Activated CD4-positive, alpha-beta T cell treated with anti-CD3 and anti-CD28 coated beads, Interleukin-2, amount 50 U/mL, for 4 hours (primary cell): ENCODE measurements around the gene GBP5.
A peak's percentile ranks its signal among the peaks of the same experiment; 100 is the strongest.
"Not testable (repeated sequence)": the region's sequence is repeated elsewhere in the genome, so short reads cannot be mapped to it uniquely, and the experiment has no call there.

Experiments used
- DNase-seq, 2 experiments: peaks; one replicate each; pipeline ENCODE4 v3.0.0-alpha.2; 2020

GBP5 gene, protein sequence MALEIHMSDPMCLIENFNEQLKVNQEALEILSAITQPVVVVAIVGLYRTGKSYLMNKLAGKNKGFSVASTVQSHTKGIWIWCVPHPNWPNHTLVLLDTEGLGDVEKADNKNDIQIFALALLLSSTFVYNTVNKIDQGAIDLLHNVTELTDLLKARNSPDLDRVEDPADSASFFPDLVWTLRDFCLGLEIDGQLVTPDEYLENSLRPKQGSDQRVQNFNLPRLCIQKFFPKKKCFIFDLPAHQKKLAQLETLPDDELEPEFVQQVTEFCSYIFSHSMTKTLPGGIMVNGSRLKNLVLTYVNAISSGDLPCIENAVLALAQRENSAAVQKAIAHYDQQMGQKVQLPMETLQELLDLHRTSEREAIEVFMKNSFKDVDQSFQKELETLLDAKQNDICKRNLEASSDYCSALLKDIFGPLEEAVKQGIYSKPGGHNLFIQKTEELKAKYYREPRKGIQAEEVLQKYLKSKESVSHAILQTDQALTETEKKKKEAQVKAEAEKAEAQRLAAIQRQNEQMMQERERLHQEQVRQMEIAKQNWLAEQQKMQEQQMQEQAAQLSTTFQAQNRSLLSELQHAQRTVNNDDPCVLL

DNA sequence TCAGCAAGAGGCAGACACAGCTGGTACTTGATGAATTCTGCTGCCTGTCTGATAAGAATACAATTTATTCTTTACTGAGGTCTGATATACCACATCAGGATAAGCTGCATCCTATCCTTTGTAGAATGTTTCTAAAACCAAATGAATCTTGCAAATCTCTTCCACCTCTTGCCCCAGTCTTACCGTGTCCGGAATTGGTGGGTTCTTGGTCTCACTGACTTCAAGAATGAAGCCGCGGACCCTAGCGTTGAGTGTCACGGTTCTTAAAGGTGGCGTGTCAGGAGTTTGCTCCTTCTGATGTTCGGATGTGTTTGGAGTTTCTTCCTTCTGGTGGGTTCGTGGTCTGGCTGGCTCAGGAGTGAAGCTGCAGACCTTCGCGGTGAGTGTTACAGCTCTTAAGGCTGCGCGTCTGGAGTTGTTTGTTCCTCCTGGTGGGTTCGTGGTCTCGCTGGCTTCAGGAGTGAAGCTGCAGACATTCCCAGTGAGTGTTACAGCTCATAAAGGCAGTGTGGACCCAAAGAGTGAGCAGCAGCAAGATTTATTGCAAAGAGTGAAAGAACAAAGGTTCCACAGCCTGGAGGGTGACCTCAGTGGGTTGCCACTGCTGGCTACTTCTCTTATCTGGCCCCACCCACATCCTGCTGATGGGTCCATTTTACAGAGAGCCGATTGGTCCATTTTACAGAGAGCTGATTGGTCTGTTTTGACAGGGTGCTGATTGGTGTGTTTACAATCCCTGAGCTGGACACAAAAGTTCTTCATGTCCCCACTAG lies at the start of gene GBP5:
Gene GBP5, minus strand, starts transcription at position 592 of the 773 bp plus-strand sequence. CDS start 3,305 bp downstream, outside the sequence.
- DNase-seq, result peak; percentile 57 to 60

DNA sequence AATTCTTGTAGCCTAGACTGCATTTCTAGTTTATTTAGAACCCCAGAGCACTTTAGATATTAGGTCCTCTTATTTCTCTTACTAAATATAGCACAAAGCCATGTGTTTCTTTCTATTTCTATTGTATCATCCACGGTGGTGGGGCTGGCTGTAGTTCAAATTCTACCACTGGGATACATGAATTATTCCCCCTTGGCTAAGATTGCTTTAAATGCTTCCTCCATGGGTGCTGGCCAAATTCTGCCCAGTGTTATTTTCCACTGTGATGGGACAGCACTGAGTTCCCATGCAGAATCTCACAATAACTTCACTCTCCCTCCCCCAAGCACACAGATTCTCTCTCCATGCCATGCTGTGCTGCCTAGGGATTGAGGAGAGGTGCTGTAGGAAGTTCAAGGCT lies 49.7 kb upstream of the GBP5 start:
- no peak for DNase-seq

DNA sequence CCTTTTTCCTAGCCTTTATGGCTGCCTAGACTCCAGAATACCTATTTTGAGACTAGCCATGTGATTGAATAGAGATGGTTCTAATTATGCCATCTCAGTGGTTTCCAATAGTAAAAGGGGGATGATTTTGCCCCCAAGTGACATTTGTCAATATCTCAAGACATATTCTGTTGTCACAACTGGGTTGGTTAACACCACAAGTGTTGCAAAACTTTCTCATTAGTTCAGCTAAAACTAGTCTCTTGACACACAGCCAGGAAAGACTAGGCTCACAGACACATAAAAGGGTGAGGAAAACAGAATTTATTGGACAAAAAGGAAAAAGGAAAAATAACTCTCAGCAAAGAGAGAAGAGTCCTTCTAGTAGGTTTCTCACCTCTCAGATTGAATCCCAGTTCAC lies 39.9 kb upstream of the GBP5 start:
- no peak for DNase-seq

DNA sequence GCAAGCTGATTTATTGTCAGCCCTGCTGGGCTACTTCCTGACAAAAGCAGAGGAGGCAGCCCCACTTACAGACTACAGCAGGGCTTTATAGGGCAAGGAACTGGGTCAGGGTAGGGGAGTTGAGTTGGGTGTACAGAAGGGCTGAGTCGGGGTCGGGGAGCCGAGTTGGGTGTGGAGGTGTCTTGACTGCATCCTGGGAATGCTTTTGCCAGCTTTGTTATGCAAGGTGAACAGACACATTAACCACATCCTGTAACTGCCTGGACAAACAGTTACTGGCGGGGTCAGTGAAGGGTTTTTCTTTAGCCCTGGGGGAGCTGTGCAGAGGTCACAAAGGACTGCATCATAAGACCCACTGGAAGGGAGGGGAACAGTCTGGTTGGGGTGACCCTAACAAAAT lies 39.1 kb upstream of the GBP5 start:
- no peak for DNase-seq

DNA sequence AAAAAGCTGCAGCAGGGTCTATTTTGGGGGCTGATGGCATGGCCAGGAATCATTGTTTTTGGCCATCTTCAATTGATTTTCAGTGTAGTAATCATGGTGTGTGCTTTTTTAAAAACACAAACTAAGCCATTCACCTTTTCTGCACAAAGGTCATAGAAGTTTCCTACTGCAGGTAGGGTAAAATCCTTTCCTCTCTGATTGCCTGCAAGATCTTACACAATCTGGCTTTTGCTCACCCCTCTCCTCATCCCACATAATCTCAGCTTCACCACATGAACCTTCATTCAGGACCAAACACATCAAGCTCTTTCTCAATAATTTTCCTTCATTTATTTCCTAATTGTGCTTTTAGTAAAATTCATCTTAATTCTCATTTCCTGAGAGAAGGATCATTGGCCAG lies 38.3 kb upstream of the GBP5 start:
- DNase-seq, result no peak

DNA sequence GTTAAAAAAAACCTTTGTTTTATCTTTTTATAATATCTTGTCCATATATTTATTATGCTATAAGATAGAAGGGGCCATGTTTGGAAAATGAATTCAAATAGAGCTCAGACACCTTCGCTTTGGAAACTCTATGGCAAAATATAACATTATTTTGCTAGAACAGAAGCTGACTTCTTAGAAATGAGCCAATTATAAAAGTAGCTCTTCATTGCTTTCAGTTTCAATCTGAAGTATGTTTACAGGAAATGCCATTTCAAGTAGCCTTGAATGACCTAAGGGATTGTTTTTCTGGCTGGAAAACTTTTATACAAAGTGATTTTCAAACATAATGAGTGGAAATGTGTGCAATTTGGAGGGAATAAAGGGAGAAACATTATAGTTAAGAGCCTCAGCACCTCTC lies 37.8 kb upstream of the GBP5 start:
- no peak for DNase-seq

DNA sequence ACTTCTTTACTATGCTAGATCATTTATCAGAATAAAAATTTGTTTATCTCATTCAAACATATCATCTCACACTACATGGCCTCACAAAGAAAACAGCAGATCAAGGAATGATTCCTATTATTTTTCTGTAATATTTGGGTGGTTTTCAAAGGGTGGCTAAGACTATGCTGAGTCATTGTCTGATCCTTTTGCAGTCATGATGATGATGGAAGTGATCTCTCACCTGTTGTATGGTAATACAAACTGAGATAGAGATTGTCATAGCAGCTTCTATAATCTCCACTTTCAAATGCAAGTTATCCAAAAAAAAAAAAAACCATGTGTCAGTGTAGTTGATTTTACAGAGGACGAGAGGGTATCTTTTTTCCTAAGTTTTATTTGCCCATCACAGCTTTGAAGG lies 37.2 kb upstream of the GBP5 start:
- no peak for DNase-seq

DNA sequence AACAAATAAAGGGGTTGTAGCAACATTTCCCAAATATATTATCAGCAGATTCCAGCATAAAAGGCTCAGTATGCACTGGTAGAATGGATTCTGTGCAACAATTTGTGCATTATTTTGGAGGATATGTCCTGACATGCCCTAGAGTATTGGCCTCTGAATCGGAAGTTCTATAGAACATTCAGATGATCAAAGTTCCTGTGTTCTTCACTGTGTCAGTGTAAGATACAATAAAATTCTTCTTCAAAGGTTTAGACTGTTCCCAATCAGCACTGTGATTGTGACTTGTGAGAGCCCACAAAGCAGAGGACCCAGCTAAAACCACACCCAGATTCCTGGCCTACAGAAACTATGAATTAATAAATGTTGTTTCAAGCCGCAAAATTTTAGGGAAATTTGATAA lies 33.6 kb upstream of the GBP5 start:
- no peak for DNase-seq

DNA sequence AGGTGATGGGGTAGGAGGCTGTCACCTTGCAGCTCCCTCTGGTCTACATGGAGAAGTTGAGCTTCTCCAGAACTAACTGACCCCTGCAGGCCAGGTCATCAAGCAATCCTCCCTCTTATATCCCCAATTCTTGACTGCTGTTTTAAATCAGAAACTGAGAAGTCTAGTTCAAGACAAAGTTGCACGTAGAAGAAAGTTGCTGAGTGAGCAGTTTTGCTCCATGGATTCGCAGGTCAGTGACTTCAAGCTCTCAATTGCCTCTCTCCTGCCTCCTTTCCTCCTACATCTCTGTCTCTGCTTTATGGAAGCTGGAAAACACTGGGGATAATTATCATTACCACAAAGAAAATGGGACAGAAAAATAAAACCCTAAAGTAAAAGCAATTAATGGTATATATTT lies 32.8 kb upstream of the GBP5 start:
- no peak for DNase-seq

DNA sequence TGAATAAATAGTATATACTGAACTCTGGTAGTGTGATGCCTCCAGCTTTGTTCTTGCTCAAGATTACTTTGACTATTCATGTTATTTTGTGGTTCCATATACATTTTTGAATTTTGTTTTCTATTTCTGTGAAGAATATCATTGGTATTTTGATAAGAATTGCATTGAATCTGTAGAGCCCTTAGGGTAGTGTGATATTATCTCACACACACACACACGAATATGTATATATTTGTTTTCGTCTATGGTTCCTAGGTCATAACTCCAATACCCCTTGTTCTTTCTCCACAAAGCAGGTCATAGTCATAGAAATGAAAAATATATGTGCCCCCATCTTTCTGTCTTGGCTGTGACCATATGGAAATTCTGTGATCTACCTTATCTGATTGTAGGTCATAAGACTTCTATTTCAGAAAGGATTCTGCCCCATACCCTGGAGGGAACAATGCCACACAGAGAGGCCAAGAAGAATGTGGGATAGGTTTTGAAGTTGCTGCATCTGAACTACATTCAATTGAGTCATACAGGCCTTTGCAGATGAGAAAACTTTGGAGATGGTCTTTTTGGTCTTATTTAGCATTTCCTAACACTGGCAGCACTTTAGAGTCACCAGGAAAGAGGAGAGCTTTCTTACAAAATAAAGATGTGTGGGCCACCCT lies 32.0 kb upstream of the GBP5 start:
- no peak for DNase-seq

DNA sequence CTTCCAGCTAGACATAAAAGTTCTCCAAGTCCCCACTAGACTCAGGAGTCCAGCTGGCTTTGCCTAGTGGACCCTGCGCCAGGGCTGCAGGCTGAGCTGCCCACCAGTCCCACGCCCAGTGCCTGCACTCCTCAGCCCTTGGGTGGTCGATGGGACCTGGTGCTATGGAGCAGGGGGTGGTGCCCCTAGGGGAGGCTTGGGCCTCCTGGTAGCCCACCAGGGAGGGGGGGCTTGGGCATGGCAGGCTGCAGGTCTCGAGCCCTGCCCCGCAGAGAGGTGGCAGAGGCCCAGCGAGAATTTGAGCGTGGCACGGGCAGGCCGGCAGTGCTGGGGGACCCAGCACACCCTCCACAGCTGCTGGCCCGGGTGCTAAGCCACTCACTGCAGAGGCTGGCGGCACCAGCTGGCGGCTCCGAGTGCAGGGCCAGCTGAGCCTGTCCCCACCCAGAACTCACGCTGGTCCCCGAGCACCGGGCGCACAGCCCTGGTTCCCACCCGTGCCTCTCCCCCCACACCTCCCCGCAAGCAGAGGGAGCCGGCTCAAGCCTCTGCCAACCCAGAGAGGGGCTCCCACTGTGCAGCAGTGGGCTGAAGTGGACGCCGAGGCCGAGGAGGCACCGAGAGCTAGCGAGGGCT lies 30.2 kb upstream of the GBP5 start:
- DNase-seq, result no peak

DNA sequence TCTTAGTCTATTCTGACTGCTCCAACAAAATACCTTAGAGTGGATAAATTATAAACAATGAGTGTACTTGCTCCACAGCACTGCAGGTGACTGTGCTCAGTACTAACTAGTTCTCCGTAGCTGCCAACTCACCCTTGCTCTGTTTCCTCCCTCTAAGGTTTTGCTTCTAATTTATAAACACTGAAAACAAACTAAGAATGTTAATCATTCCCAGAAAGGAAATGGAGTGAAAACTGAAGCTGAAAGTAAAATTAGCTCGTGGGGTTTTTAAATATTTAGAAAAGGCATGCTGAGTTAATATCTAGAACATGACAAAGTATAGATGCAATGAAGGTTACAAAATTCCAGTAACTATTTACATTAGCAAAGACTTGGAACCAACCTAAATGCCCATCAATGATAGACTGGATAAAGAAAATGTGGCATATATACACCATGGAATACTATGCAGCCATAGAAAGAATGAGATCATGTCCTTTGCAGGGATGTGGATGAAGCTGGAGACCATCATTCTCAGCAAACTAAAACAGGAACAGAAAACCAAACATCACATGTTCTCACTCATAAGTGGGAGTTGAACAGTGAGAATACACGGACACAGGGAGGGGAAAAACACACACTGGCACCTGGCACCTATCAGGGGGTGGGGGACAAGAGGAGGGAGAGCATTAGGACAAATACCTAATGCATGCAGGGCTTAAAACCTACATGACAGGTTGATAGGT lies 27.2 kb upstream of the GBP5 start:
- not testable (repeated sequence) for DNase-seq

DNA sequence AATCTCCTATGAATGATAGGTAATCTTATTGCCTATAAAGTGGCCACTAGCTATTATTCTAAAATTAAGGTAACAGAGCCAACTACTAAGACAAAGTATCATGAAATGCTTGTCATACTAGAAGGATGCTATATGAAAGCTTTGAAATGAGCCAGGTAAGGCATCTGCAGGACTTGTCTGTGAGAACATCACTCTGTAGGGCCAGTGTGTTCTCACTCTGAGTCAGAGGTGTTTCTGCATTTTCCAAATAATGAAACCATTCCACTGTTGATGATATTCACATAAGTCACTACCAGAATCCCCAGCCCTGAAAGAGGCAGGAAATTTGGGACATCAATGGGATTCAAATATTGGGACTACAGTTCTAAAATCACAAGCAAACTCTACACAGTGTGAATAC lies 25.8 kb upstream of the GBP5 start:
- DNase-seq, result no peak

DNA sequence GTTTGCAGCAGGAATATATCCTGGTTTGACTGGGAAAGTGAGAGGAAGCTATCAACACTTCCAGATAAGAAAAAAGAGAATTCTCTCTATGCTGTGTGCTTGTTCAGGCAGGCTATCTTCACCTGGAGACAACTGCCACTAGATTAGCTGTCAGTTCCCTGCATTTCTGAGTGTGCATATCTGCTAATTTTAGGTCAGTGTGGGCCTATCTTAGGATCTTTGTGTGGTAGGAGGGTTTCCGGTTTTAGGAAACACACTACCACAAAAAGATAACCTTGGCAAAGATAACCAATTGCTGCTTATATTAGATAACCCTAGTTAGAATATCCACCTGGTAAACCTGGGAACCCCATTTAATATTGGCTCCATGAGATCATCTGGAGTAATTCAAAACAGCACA lies 22.5 kb upstream of the GBP5 start:
- DNase-seq, result no peak

DNA sequence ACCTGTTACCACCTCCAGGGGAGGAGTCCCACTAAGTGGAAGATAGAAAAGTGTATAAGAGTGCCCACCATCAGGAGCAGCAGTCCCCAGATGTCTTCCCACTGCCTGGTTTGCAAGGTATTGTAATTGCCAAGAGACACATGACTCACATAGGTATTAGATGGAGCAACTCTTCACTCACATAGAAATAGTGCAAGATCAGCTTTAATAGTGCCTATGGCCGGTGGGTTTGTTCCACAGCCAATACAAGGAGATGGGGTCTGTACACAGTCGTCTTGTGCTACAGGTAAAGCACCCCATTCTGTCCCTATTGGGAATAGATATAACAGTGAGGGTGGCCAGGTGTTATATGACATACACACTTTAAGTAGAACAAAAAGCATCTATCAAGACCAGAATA lies 18.6 kb upstream of the GBP5 start:
- DNase-seq, result no peak

DNA sequence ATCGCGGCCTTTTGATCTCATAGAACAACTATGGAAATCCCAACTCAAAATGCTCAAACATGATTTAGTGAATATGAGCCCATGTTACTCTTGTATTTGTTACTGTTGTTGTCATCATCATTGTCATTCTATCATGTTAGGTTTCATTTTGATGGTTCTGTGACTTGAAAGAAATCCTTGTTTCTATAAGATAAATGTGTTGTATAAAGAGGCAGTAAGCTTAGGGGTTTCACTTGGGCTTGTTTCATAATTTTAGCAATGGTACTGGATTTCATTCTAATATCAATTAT lies 15.3 kb upstream of the GBP5 start:
- no peak for DNase-seq

DNA sequence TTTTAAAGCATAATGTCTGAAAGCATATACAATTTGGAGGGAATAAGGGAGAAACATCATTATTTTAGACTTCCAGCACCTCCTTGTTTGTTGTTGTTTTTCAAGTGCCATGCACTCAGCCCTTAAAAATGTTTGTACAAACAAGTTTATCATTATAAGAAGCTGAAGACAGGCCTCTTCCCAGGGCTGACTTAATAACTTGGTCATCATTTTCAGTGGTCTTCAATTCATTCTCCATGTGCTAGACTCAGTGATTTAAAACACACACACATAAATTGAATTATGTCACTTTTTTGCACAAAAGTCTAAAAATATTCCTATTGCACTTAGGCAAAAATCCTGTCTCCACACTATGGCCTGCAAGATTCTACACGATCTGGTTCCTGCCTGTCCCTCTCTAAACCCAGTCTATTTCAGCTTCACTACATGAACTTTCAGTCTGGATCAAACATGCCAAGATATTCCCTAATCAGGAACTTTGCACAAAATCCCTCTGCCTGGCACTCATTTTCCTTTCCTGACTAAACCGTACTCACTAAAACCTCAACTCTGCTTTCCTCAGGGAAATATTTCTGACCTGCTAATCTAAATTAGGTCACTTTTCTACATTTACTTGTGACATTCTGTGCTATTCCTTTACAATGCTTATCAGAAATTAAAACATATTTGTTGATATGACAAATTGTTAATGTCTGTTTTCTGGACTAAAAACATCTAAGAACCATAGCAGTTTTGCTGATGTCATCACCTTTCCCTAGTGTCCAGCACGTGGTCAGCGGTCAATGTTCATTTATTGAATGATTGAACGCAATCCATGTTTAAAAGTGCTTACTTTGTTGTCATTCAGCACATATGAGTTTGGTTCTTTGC lies 14.8 kb upstream of the GBP5 start:
- DNase-seq, result no peak

DNA sequence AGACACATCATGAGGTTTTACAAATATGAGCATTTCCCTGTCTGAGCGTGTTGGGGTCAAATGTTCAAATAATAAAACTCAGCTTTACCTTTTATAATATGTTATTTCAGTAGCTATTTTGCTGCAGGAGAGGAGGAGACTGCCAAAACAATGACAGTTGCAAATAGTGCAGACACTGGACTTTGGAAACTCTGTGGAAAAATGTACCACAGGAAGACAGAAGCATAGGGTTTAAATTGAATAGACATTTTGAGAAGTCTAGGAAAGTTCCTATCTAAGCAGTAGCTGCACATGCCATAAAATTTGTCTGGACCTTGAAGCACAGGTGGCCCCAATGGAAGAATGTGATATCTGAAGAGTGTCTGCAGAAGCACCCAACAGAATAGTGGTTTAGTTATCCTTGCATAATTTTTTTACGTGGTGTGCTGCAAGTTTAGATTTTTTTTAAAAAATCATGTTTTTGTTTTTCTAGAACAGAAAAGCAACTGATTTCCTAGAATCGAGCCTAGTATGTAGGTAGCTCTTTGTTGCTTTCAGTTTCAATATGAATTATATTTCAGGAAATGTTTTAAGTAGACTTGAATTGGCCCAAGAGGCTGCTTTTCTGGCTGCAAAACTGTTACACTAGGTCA lies 14.0 kb upstream of the GBP5 start:
- no peak for DNase-seq

DNA sequence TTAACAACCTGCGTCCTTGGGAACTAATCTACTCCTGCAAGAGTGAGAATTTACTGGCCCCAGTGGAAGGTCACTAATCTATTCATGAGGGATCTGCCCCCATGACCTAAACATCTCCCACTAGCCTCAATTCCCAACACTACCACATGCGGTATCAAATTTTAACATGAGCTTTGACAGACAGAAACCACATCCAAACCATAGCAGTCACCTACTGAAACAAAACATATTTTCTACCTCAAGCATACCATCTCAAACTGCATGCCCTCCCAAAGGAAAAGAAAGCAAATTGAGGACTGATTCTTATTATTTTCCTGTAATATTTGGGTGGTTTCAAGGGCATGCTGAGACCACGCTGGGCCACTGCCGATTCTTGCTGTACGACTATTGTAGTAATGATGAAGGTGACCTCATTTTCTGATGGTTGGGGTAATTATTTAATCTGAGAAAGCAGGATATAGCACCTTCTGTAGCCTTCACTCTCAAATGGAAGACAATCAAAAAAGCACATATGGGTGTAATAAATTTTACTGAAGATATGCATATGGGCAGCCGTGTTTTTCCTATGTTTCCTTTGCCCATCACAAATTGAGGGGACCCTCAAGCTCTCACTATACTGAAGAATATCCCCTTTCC lies 13.2 kb upstream of the GBP5 start:
- DNase-seq, result no peak

DNA sequence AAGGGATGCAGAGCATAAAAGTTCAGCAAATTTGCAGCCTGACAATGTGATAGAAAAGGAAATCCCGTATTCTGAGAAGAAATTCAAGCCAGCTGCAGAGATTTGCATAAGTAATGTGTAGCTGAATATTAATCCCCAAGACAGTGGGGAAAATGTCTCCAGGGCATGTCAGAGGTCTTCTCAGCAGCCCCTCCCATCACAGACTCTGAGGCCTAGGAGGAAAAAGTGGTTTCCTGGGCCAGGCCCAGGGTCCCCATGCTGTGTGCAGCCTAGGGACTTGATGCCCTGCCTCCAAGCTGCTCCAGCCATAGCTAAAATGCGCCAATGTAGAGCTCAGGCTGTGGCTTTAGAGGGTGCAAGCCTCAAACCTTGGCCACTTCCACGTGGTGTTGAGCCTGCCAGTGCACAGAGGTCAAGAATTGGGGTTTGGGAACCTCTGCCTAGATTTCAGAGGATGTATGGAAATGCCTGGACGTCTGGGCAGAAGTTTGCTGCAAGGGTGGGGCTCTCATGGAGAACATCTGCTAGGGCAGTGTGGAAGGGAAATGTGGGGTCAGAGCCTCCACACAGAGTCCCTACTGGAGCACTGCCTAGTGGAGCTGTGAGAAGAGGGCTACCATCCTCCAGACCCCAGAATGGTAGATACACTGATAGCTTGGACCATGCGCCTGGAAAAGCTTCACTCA lies 11.6 kb upstream of the GBP5 start:
- DNase-seq, result not testable (repeated sequence)
